ENCODE measurements around the gene TAS2R8.
"Not testable (repeated sequence)": the region's sequence is repeated elsewhere in the genome, so short reads cannot be mapped to it uniquely, and the experiment has no call there.

Gene TAS2R8

DNA sequence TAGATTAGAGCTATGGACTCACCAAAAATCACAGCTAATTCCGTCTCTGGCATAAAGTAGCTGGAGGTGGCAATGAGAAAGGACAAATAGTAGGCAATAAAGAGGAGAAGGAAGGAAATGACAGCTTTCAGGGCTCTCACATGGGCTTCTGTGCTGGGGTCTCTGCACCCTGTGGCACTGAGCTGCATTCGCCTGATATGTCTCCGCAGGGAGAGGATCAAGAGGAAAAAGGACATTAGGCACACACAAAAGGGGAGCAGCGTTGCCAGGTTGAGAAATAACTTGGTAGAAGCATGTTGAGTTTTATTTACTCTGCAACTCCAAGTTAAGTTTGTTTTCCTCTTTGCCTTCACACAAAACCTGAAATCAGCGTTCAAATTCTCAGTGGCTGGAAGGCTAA, 5.3 kb downstream of the TAS2R8 start:
- FAIRE-seq (no peak), DNase-seq (ENCODE audit: insufficient read length, low spot score) (no peak)
- TF ChIP-seq, protein P1, sequence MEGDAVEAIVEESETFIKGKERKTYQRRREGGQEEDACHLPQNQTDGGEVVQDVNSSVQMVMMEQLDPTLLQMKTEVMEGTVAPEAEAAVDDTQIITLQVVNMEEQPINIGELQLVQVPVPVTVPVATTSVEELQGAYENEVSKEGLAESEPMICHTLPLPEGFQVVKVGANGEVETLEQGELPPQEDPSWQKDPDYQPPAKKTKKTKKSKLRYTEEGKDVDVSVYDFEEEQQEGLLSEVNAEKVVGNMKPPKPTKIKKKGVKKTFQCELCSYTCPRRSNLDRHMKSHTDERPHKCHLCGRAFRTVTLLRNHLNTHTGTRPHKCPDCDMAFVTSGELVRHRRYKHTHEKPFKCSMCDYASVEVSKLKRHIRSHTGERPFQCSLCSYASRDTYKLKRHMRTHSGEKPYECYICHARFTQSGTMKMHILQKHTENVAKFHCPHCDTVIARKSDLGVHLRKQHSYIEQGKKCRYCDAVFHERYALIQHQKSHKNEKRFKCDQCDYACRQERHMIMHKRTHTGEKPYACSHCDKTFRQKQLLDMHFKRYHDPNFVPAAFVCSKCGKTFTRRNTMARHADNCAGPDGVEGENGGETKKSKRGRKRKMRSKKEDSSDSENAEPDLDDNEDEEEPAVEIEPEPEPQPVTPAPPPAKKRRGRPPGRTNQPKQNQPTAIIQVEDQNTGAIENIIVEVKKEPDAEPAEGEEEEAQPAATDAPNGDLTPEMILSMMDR (IDR thresholded peaks at IDR 0.05; ENCODE audit: insufficient read depth, missing control alignments): no peak

DNA sequence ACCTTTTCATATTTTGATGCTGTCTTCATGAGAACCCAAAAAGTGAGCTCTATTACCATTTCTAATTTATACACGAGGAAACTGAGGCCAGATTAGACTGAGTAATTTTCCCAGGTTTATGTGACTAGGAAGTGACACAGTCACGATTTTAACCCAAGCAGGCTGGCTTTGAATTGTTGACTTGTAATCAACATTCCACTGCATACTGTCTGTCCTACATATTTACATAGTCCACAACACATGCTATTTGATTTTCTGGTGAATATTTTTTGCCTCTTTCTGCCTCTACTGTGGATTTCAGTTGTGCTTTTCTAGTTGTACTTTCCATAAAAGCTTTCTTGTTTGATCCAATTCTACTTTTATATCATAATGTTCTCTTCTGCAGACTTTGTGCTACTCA, 12.9 kb downstream of the TAS2R8 start:
- TF ChIP-seq, protein P1 (IDR thresholded peaks at IDR 0.05; ENCODE audit: insufficient read depth, missing control alignments): no peak
- FAIRE-seq (no peak), DNase-seq (ENCODE audit: insufficient read length, low spot score) (no peak)

DNA sequence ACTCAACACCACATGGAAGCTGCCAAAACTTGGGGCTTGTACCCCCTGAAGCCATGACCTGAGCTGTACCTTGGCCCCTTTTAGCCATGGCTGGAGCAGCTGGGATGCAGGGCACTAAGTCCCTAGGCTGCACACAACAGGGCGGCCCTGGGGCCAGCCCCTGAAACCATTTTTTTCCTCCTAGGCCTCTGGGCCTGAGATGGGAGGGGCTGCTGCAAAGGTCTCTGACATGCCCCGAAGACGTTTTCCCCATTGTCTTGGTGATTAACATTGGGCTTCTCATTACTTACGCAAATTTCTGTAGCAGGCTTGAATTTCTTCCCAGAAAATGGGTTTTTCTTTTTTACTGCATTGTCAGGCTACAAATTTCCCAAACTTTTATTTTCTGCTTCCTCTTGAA, 15.3 kb downstream of the TAS2R8 start:
- DNase-seq (ENCODE audit: insufficient read length, low spot score); FAIRE-seq: not testable (repeated sequence)

DNA sequence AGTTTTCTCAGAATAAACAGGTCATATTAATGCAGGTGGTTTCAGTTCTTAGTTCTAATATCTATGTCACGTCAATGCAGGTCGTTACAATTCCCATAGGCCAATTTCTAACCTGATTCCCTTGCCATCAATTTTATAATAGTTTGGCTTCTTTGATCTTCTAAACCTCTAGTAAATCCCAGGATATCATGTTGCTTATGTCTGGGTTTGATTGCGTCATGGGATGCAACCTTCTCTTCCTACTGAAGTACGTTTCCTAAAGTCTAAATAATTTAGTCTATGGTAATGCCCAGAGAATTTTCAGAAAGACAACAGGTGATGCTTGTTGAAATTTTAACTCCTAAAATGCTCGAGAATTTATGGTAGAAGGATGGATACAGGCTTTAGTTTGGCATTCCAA, 23.8 kb downstream of the TAS2R8 start:
- no peak for FAIRE-seq

DNA sequence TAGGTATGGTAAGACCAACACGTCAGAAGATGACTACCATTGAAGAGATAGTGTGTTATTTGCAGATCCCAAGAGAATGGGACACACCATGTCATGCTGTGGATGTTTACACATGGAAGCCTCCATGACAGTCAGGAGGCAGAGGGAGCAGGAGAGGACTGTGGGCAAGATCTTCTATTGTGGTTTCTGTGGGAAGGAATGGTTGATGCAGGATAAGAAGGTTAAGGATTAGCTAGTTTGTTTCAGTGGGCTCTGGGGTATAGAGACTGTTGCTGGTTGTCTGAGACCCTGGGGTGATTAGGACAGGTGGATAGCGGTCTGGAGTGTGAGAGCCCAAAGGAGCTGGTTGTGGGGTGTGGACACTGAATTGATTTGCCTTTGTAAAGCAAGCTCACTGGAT, 28.0 kb downstream of the TAS2R8 start:
- FAIRE-seq: no peak
- no peak for DNase-seq (ENCODE audit: insufficient read length, low spot score)
- TF ChIP-seq, protein P1 (IDR thresholded peaks at IDR 0.05; ENCODE audit: insufficient read depth, missing control alignments): no peak

More for the DNA sequence above, 23.8 kb downstream of the TAS2R8 start:
- no peak for DNase-seq (ENCODE audit: insufficient read length, low spot score)
- TF ChIP-seq, protein P1 (IDR thresholded peaks at IDR 0.05; ENCODE audit: insufficient read depth, missing control alignments): no peak

DNA sequence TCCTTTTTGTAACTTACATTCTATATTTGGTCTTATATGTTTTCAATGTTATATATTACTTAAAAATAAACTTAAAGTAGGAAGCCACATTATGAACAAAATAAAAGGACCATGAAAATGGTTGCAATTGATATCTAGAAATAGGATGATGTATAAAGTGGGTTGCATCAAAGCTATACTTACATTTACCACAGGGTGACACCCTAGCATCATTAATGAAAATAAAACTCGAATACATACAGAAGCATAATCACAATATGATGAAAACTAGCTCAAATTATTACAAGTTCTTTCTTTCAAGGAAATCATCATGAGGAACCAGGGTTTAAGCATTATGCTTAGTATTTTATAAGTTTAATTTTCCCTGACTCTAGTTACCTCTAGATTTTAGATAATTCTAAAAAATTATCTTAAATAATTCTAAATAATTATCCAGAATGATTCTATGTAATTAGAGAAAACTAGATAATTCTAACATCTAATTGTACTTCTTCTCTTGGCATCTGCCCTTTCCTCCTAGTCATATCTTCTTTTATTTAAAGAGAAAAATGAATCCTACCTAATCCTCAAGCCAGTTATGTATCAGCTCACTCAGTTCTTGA, 35.9 kb downstream of the TAS2R8 start:
- DNase-seq (ENCODE audit: insufficient read length, low spot score): no peak
- peak; percentile 83 for FAIRE-seq
- TF ChIP-seq, protein P1 (IDR thresholded peaks at IDR 0.05; ENCODE audit: insufficient read depth, missing control alignments): peak; percentile 81

DNA sequence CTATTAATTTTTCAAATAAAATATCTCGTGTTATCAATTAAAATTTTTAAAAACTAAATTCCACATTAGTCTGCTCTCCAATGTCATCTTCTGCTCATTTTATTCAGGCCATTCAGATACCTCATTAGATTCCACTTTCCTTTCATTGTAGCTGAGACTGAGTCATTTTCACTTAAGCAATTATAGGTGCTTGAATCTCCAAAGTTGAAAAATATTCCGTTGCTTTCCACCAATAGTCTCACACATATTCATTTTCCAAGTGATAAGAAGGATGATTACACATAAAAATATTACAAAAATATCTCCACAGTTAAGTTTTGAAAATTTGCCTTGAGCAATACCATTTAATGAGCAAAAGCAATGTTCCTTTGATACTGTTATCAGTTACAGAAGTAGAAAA, 47.4 kb downstream of the TAS2R8 start:
- TF ChIP-seq, protein P1 (IDR thresholded peaks at IDR 0.05; ENCODE audit: insufficient read depth, missing control alignments): no peak
- no peak for DNase-seq (ENCODE audit: insufficient read length, low spot score)

DNA sequence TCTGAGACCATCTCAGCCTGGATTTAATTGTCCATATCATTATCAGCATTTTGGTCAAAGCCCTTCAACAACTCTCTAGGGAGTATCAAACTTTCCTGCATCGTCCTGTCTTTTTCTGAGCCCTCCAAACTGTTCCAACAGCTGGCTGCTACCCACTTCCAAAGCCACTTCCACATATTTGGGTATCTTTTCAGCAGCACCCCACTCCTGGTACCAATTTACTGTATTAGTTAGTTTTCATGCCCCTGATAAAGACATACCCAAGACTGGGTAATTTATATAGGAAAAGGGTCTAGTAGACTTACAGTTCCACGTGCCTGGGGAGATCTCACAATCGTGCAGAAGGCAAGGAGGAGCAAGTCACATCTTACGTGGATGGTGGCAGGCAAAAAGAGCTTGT, 50.9 kb downstream of the TAS2R8 start:
- FAIRE-seq: no peak
- TF ChIP-seq, protein P1 (IDR thresholded peaks at IDR 0.05; ENCODE audit: insufficient read depth, missing control alignments): no peak
- no peak for DNase-seq (ENCODE audit: insufficient read length, low spot score)

More for the DNA sequence above, 47.4 kb downstream of the TAS2R8 start:
- no peak for FAIRE-seq

All from D721Med (cell line).